Esophagus squamous epithelium (tissue), 4 donors: ENCODE results near the gene TAF3.

Experiments used
- POLR2A ChIP-seq, 4 donors: fragments of 450-650 bp; IDR thresholded peaks; one replicate each; pipeline ENCODE4 v1.6.1; 2017; ENCODE audit warnings: antibody characterized with exemption in 4 of 4, mild to moderate bottlenecking in 4 of 4, moderate library complexity in 3 of 4
- TF ChIP-seq, protein P1 (sequence below), 6 experiments: fragments of 450-650 bp in 4 of 6; fragments of 200-600 bp in 2 of 6; sonication (generic) in 2 of 6; IDR thresholded peaks; one replicate each; pipeline ENCODE4 v1.5.1; 2016 to 2019; ENCODE audit warnings: antibody characterized with exemption in 6 of 6, mild to moderate bottlenecking in 4 of 6, moderate library complexity in 4 of 6

DNA sequence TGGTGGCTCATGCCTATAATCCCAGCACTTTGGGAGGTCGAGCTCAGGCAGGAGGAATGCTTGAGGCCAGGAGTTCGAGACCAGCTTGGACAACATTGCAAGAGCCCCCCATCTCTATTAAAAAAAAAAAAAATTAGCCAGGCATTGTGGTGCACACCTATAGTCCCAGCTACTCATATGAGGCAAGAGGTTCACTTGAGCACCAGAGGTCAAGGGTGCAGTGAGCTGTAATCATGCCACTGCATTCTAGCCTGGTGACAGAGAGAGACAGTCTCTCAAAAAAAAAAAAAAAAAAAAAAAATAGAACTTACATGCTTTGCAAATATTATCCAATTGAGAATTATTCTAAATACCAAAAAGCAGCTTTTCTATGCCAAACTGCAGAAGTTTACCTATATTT, 41.5 kb upstream of the TAF3 start:
- TF ChIP-seq, protein P1, sequence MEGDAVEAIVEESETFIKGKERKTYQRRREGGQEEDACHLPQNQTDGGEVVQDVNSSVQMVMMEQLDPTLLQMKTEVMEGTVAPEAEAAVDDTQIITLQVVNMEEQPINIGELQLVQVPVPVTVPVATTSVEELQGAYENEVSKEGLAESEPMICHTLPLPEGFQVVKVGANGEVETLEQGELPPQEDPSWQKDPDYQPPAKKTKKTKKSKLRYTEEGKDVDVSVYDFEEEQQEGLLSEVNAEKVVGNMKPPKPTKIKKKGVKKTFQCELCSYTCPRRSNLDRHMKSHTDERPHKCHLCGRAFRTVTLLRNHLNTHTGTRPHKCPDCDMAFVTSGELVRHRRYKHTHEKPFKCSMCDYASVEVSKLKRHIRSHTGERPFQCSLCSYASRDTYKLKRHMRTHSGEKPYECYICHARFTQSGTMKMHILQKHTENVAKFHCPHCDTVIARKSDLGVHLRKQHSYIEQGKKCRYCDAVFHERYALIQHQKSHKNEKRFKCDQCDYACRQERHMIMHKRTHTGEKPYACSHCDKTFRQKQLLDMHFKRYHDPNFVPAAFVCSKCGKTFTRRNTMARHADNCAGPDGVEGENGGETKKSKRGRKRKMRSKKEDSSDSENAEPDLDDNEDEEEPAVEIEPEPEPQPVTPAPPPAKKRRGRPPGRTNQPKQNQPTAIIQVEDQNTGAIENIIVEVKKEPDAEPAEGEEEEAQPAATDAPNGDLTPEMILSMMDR (IDR thresholded peaks at IDR 0.05) = no peak
- no peak for TF ChIP-seq POLR2A (IDR thresholded peaks at IDR 0.05)
